B cell (primary cell): ENCODE results near the gene NANS. TPM values are rescaled to one million over a fixed set of nuclear protein-coding genes. Genes with fewer than 3 reads are reported as not detected.

Source experiments
- ATAC-seq: fragments of 200-7000 bp; cut with Tn5 transposase; one replicate; pipeline ENCODE4 v1.10.0; 2021; ENCODE audit warnings: low read depth, mild to moderate bottlenecking, moderate number of reproducible peaks, moderate library complexity
- CTCF ChIA-PET: fragments of 350-600 bp; sonication (Branson Sonifier 250); formaldehyde crosslinking; loops from one replicate; lab custom pipeline; 2021; ENCODE audit warnings: antibody characterized with exemption, inconsistent platforms; lab: Charles Lee
- POLR2A ChIA-PET: fragments of 350-600 bp; sonication (Branson Sonifier 250); formaldehyde crosslinking; loops from one replicate; lab custom pipeline; 2021; ENCODE audit warnings: antibody characterized with exemption; lab: Charles Lee
- DNase-seq: peaks from one replicate; pipeline ENCODE4 v3.0.0; 2013
- H2AFZ ChIP-seq: 2 replicates; pipeline ENCODE4 v1.6.1; 2012; ENCODE audit warnings: mild to moderate bottlenecking, low read depth, low read length; ENCODE audit not compliant: insufficient read depth, poor library complexity, severe bottlenecking
- H3K27ac ChIP-seq, 2 donors: 1 replicate in 1 of 2; 2 replicates in 1 of 2; pipeline ENCODE4 v1.5.1; 2012 to 2013; ENCODE audit warnings: low read length in 2 of 2, mild to moderate bottlenecking in 2 of 2, moderate library complexity in 1 of 2
- H3K27me3 ChIP-seq, 4 experiments: fragments of 200-600 bp in 1 of 4; sonication (generic) in 1 of 4; replicated peaks in 1 of 4; 1 replicate in 2 of 4; 2 replicates in 2 of 4; pipeline versions ENCODE4 v1.6.1 to v1.7.0; 2013 to 2016; ENCODE audit warnings: low read length in 3 of 4, mild to moderate bottlenecking in 2 of 4, mixed read lengths in 1 of 4, moderate library complexity in 1 of 4; ENCODE audit not compliant: insufficient read depth in 4 of 4, control insufficient read depth in 3 of 4; ENCODE audit errors: control extremely low read depth in 1 of 4
- H3K36me3 ChIP-seq, 2 experiments: replicated peaks in 1 of 2; 1 replicate in 1 of 2; 2 replicates in 1 of 2; pipeline versions ENCODE4 v1.6.1 to v1.7.1; 2013; ENCODE audit warnings: low read length in 1 of 2; ENCODE audit not compliant: insufficient read depth in 2 of 2, control insufficient read depth in 1 of 2; ENCODE audit errors: control extremely low read depth in 1 of 2, extremely low read depth in 1 of 2
- H3K4me1 ChIP-seq, 2 donors: fragments of 200-600 bp in 1 of 2; sonication (generic) in 1 of 2; 1 replicate in 1 of 2; 2 replicates in 1 of 2; pipeline versions ENCODE4 v1.5.1 to v1.6.1; 2013 to 2017; ENCODE audit warnings: low read length in 2 of 2; ENCODE audit not compliant: control insufficient read depth in 2 of 2, insufficient read depth in 2 of 2
- H3K4me2 ChIP-seq: replicated peaks from 2 replicates; pipeline ENCODE3; 2012; ENCODE audit warnings: mild to moderate bottlenecking, low read depth, low read length; ENCODE audit not compliant: poor library complexity, severe bottlenecking
- H3K4me3 ChIP-seq, 5 experiments: fragments of 200-600 bp in 1 of 5; sonication (generic) in 1 of 5; 1 replicate in 3 of 5; 2 replicates in 2 of 5; pipeline versions ENCODE4 v1.5.1 to v1.7.0; 2011 to 2016; ENCODE audit warnings: low read length in 4 of 5, mild to moderate bottlenecking in 4 of 5, low read depth in 2 of 5, control low read depth in 1 of 5, moderate library complexity in 1 of 5; ENCODE audit not compliant: insufficient read depth in 1 of 5; ENCODE audit errors: control extremely low read depth in 1 of 5, extremely low read depth in 1 of 5
- H3K79me2 ChIP-seq: fragments of 200-600 bp; sonication (generic); one replicate; pipeline ENCODE4 v1.6.0; 2016; ENCODE audit warnings: low read length; ENCODE audit not compliant: control insufficient read depth, insufficient read depth
- H3K9ac ChIP-seq: fragments of 200-600 bp; sonication (generic); 2 replicates; pipeline ENCODE4 v1.6.1; 2017; ENCODE audit warnings: mild to moderate bottlenecking, low read length, moderate library complexity
- H3K9me3 ChIP-seq, 3 donors: one replicate each; pipeline versions ENCODE4 v1.6.1 to v1.7.1; 2013; ENCODE audit warnings: low read length in 2 of 3; ENCODE audit not compliant: control insufficient read depth in 2 of 3, insufficient read depth in 1 of 3; ENCODE audit errors: control extremely low read depth in 1 of 3
- H4K20me1 ChIP-seq: 2 replicates; pipeline ENCODE4 v1.6.0; 2012; ENCODE audit warnings: mild to moderate bottlenecking, low read length; ENCODE audit not compliant: insufficient read depth, control insufficient read depth, poor library complexity, severe bottlenecking
- H3K27ac Mint-ChIP-seq: one replicate; pipeline ENCODE4 v1.8.0; 2021; ENCODE audit warnings: mixed read lengths
- H3K27me3 Mint-ChIP-seq: one replicate; pipeline ENCODE4 v1.8.0; 2021; ENCODE audit warnings: mixed read lengths
- H3K4me1 Mint-ChIP-seq: one replicate; pipeline ENCODE4 v1.8.0; 2021; ENCODE audit warnings: mixed read lengths
- H3K4me3 Mint-ChIP-seq: one replicate; pipeline ENCODE4 v1.8.0; 2021; ENCODE audit warnings: mixed read lengths
- H3K9me3 Mint-ChIP-seq: one replicate; pipeline ENCODE4 v1.8.0; 2022; ENCODE audit warnings: mixed read lengths; ENCODE audit not compliant: insufficient read depth
- EZH2 ChIP-seq: IDR thresholded peaks from 2 replicates; pipeline ENCODE4 v1.6.1; 2012; ENCODE audit warnings: borderline replicate concordance, low read depth, mild to moderate bottlenecking, moderate library complexity, low read length; ENCODE audit not compliant: insufficient read depth, poor library complexity, severe bottlenecking
- WGBS: methylation state at CpG from one replicate; pipeline ENCODE4 v1.1.5; 2013; ENCODE audit warnings: missing lambda C conversion rate; ENCODE audit not compliant: insufficient coverage; 5-methylcytosine and 5-hydroxymethylcytosine counted together
- intact Hi-C: fragments of 100-400 bp; cut with micrococcal nuclease; formaldehyde crosslinking; loops from one replicate; pipeline ENCODE4 v1.10.0; 2022
- polyA minus RNA-seq: library from RNA; depleted of rRNA, polyadenylated mRNA; stranded (reverse); fragments of >200 nt; gene quantifications from 2 replicates; pipeline ENCODE4 v1.2.3, GENCODE V29; 2012
- polyA plus RNA-seq: library from polyadenylated mRNA; depleted of rRNA; stranded (reverse); fragments of >200 nt; gene quantifications from 2 replicates; pipeline ENCODE4 v1.2.3, GENCODE V29; 2012
- total RNA-seq, 2 donors: library from RNA; stranded (reverse); fragments of 120-200 nt in 1 of 2; gene quantifications; 1 replicate in 1 of 2; 2 replicates in 1 of 2; pipeline versions ENCODE4 v1.2.3 to v1.2.4, GENCODE V29; 2013 to 2022
- TF ChIP-seq, protein P1 (sequence below): fragments of 200-600 bp; IDR thresholded peaks from one replicate; pipeline ENCODE4 v1.8.0; 2022; ENCODE audit warnings: antibody characterized with exemption, mild to moderate bottlenecking

The NANS gene, protein sequence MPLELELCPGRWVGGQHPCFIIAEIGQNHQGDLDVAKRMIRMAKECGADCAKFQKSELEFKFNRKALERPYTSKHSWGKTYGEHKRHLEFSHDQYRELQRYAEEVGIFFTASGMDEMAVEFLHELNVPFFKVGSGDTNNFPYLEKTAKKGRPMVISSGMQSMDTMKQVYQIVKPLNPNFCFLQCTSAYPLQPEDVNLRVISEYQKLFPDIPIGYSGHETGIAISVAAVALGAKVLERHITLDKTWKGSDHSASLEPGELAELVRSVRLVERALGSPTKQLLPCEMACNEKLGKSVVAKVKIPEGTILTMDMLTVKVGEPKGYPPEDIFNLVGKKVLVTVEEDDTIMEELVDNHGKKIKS
- 14.9 and 15.3 TPM in 2 replicates for total RNA-seq
- total RNA-seq (2013) = 23.0 TPM
- 14.2 and 54.2 TPM in 2 replicates for polyA plus RNA-seq
- 37.9 and 53.1 TPM in 2 replicates for polyA minus RNA-seq

GRCh38 chr9:98056269-98057137 is at the start of gene NANS:
Gene NANS (plus strand): TSS chr9:98056732. CDS start chr9:98056809, 77 bp downstream.
- ChIA-PET POLR2A (interaction anchor here (0.6 to 2.7 kb wide), 13 partner anchors 11 to 1202 kb away, joined by 3 to 12 read pairs (median 4); partner anchors contain the start of genes ANP32B, TBC1D2, TRIM14 and TRMO), CTCF (interaction anchor here (1.6 to 3.5 kb wide), 5 partner anchors 11 to 200 kb away, joined by 3 to 20 read pairs (median 8); partner anchors contain the start of genes ANP32B and TRMO)
- no peak for TF ChIP-seq EZH2
- TF ChIP-seq, protein P1, sequence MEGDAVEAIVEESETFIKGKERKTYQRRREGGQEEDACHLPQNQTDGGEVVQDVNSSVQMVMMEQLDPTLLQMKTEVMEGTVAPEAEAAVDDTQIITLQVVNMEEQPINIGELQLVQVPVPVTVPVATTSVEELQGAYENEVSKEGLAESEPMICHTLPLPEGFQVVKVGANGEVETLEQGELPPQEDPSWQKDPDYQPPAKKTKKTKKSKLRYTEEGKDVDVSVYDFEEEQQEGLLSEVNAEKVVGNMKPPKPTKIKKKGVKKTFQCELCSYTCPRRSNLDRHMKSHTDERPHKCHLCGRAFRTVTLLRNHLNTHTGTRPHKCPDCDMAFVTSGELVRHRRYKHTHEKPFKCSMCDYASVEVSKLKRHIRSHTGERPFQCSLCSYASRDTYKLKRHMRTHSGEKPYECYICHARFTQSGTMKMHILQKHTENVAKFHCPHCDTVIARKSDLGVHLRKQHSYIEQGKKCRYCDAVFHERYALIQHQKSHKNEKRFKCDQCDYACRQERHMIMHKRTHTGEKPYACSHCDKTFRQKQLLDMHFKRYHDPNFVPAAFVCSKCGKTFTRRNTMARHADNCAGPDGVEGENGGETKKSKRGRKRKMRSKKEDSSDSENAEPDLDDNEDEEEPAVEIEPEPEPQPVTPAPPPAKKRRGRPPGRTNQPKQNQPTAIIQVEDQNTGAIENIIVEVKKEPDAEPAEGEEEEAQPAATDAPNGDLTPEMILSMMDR = no peak
- Histone ChIP-seq H3K9ac (peak within 1 kb of the TSS; percentile 87), H3K4me2 (peak within 1 kb of the TSS; percentile 89), H3K4me3 (peak within 1 kb of the TSS; percentile 76 to 85 (median 81)), H3K79me2 (peaks cover 23% of the 10 kb centered on the region), H4K20me1 (no peaks in the 10 kb centered on the region), H2AFZ (peak within 1 kb of the TSS; percentile 93), H3K27ac (peak within 1 kb of the TSS; percentile 80 to 89), H3K4me1 (peaks cover 8 to 18% of the 10 kb centered on the region in 2 donors), H3K36me3 (peaks cover 0 to 5% of the 10 kb centered on the region in 2 experiments), H3K27me3 (no peaks in the 10 kb centered on the region), H3K9me3 (no peaks in the 10 kb centered on the region)
- H3K4me1 Mint-ChIP-seq = peaks cover 17% of the 10 kb centered on the region
- DNase-seq (peak; percentile 92), ATAC-seq (peak; percentile 97)
- H3K27me3 Mint-ChIP-seq = no peaks in the 10 kb centered on the region
- H3K9me3 Mint-ChIP-seq = no peaks in the 10 kb centered on the region
- WGBS = under 1% methylated on average over 78 of the region's 80 CpGs
- peak within 1 kb of the TSS; percentile 99 for H3K4me3 Mint-ChIP-seq
- peak within 1 kb of the TSS; percentile 95 for H3K27ac Mint-ChIP-seq
- intact Hi-C loops = loop anchor here (1.0 to 5.0 kb wide), 8 partner anchors 11 to 424 kb away; partner anchors contain the start of genes NCBP1, TBC1D2, TRMO and TSTD2
